ENCODE measurements around the gene HOXB3. TPM values are rescaled to one million over a fixed set of nuclear protein-coding genes. Genes with fewer than 3 reads are reported as not detected.

The HOXB3 gene
- total RNA-seq, 4 donors from 2014 or later: 1.3 to 5.5 (median 2.2) TPM

DNA sequence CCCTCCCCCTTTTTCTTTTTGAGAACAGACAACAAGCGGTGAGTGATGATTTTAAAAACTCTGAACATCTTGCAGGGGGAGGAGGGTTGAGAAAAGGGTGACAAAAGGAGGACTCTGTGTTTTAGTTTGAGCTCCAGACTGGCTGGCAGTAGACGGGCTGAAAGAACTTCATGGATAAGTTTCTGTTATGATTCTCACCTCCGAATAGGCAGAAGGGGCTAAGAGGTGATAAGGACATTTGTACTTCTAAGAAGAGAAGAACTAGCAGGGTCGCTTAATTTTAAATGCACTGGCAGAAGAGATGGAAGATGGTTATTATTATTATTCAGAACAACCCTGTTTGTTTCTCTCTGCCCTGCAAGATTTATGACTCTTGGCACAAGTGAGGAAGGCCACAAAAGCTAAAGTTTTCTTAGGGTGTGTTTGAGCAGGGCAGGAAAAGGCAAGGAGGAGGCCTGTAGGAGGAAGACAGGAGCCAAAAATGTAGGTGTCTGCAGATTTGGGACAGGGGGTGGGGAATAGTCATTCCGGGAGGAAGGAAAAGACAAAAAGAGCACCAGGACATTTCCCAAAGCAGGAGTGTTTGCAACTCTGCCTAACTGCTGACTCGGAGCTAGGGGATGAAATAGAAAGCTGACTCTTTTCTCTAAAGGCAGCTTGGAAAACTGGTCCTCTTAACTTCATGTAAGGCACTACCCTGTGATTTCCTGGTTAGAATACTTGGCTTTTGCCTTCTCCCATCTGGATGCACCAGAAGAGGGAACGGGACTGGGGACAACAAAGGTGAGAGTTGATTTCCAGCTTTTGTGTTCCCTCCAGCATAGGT is 33.3 kb downstream of the HOXB3 start:
- ATAC-seq (no peak), DNase-seq (no peak)
- TF ChIP-seq, protein P1, sequence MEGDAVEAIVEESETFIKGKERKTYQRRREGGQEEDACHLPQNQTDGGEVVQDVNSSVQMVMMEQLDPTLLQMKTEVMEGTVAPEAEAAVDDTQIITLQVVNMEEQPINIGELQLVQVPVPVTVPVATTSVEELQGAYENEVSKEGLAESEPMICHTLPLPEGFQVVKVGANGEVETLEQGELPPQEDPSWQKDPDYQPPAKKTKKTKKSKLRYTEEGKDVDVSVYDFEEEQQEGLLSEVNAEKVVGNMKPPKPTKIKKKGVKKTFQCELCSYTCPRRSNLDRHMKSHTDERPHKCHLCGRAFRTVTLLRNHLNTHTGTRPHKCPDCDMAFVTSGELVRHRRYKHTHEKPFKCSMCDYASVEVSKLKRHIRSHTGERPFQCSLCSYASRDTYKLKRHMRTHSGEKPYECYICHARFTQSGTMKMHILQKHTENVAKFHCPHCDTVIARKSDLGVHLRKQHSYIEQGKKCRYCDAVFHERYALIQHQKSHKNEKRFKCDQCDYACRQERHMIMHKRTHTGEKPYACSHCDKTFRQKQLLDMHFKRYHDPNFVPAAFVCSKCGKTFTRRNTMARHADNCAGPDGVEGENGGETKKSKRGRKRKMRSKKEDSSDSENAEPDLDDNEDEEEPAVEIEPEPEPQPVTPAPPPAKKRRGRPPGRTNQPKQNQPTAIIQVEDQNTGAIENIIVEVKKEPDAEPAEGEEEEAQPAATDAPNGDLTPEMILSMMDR (IDR thresholded peaks at IDR 0.05 in 4 of 5, conservative IDR thresholded peaks at IDR 0.05 in 1 of 5): no peak
- TF ChIP-seq POLR2A (IDR thresholded peaks at IDR 0.05): no peak
- Histone ChIP-seq H3K9me3 (no peaks in the 10 kb centered on the region), H3K4me1 (peaks cover 6 to 19% of the 10 kb centered on the region in 2 donors), H3K27ac (no peak overlapping the region), H3K4me3 (no peak overlapping the region), H3K27me3 (peaks cover 9 to 22% (median 16%) of the 10 kb centered on the region in 3 donors), H3K36me3 (no peaks in the 10 kb centered on the region)
- in situ Hi-C loops (cut with MboI; ENCODE audit: low sequenced_read_pairs in 4 of 4) (no loop called here), intact Hi-C loops (cut with DNase I; ENCODE audit: low total_unique reads) (no loop called here)

- no peak for TF ChIP-seq POLR2A (IDR thresholded peaks at IDR 0.05)
- TF ChIP-seq, protein P1 (IDR thresholded peaks at IDR 0.05 in 4 of 5, conservative IDR thresholded peaks at IDR 0.05 in 1 of 5): no peak
- no peak for DNase-seq
- Histone ChIP-seq H3K36me3 (no peaks in the 10 kb centered on the region), H3K4me1 (peaks cover 6 to 19% of the 10 kb centered on the region in 2 donors), H3K9me3 (no peaks in the 10 kb centered on the region), H3K27me3 (peaks cover 11 to 25% (median 16%) of the 10 kb centered on the region in 3 donors), H3K27ac (no peak overlapping the region), H3K4me3 (no peak overlapping the region)
- in situ Hi-C loops (cut with MboI; ENCODE audit: low sequenced_read_pairs in 4 of 4): no loop called here
- intact Hi-C loops (cut with DNase I; ENCODE audit: low total_unique reads): no loop called here
- ATAC-seq: no peak
Measured at GRCh38 chr17:48556229-48556575, 33.8 kb downstream of the HOXB3 start.

DNA sequence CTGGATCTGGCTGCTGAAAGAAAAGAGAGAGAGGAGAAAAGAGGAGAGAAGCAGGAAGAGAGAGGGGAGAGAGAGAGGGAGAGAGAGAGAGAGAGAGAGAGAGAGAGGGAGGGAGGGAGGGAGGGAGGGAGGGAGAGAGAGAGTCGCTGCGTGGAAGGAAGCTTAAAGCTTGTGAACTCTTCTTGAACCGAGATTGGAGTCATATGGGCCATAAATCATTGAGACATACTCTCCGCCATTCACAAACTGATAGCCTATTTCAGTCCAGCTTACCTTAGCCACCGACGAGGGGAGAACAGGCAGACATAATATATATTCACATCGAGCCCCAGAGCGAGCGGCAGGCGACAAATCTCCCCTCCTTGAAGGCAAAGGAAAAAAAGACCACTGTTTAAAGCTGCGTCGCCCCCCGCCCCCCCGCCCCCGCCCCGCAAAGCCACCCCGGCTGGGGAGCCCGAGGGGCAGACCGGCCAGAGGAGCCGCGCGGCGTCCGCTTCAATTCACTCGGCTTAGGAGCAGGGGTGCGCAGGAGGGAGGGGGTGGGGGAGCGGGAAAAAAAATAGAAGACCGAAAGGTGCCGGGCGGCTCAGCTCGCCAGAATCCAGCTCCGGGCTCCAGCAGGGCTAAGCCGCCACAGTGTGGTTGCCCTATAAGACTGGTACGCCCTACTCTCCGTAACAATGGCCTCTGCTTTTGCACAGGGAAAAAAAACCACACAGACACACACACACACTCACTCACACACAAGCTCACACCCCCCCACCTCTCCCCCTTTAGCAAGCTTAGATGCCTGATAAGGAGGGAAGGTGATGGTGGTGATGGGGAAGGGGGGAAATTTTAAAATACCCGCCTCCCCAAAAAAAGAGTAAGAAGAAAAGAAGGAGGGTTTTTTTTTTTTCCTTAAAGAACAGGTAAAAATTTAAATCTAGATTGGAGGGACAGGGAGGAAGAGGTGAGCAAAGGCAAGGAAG is 34.5 kb downstream of the HOXB3 start:
- Histone ChIP-seq H3K9me3 (no peaks in the 10 kb centered on the region), H3K27ac (peak overlapping the region; percentile 75 to 86 (median 80)), H3K36me3 (no peaks in the 10 kb centered on the region), H3K27me3 (peaks cover 12 to 25% (median 16%) of the 10 kb centered on the region in 3 donors), H3K4me1 (peaks cover 6 to 19% of the 10 kb centered on the region in 2 donors), H3K4me3 (peak overlapping the region; percentile 50 to 56 (median 54))
- ATAC-seq (peak; percentile 81 to 83), DNase-seq (no peak)
- intact Hi-C loops (cut with DNase I; ENCODE audit: low total_unique reads) (no loop called here), in situ Hi-C loops (cut with MboI; ENCODE audit: low sequenced_read_pairs in 4 of 4) (no loop called here)
- TF ChIP-seq POLR2A (IDR thresholded peaks at IDR 0.05): no peak
- TF ChIP-seq, protein P1 (IDR thresholded peaks at IDR 0.05 in 4 of 5, conservative IDR thresholded peaks at IDR 0.05 in 1 of 5): no peak

DNA sequence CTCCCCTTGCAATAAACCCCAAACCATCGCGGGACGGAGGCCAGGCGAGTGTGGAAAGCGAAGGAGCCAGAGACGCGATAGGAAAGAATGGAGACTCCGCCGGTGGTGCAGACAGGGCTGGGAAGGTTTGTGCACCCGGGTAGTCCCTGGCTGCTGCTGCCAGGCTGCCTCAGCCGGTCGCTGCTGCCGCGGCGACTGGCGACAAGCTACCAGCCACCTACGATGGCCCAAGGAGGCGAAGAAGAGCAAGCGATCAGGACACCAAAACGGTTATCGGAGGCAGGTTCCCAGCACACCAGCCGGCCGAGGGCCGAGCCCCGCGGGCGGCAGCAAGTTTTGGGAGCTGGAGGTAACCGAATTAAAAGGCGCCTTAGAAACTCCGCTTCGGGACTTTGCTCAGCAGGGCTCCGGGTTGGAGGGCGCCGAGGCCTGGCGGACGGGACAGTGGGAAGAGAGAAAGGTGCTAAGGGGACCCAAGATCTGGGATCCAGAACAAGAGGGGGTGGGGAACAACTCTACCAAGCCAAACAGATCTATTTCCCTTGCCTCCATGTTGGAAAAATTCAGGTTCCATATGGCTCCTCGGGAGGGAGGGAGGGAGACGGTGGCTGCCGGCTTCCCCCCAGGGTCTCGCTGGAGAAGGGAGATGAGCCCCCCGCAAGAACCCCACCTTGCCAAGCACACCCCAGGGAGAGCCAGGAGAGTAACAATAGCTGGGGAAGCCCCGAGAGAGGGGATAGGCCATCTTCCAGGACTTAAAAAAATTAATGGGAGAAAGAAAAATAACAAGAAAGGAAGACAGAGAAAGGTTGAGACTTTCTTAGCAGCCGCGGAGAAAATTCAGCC is 35.4 kb downstream of the HOXB3 start:
- DNase-seq: no peak
- peaks cover 6 to 19% of the 10 kb centered on the region in 2 donors for H3K4me1 ChIP-seq

More for the DNA sequence above, 35.4 kb downstream of the HOXB3 start:
- intact Hi-C loops (cut with DNase I; ENCODE audit: low total_unique reads) (no loop called here), in situ Hi-C loops (cut with MboI; ENCODE audit: low sequenced_read_pairs in 4 of 4) (no loop called here)
- Histone ChIP-seq H3K27me3 (peaks cover 15 to 25% (median 16%) of the 10 kb centered on the region in 3 donors), H3K36me3 (no peaks in the 10 kb centered on the region), H3K4me3 (peak overlapping the region; percentile 50 to 56 (median 54)), H3K27ac (peak overlapping the region; percentile 75 to 86 (median 80)), H3K9me3 (no peaks in the 10 kb centered on the region)
- peak; percentile 36 to 56 for ATAC-seq
- no peak for TF ChIP-seq POLR2A (IDR thresholded peaks at IDR 0.05)
- TF ChIP-seq, protein P1 (IDR thresholded peaks at IDR 0.05 in 4 of 5, conservative IDR thresholded peaks at IDR 0.05 in 1 of 5): no peak

Data from gastrocnemius medialis (tissue), 4 donors.